HCT116 (cell line): Measurements from ENCODE around the gene SLMAP. TPM values are rescaled to one million over a fixed set of nuclear protein-coding genes. Genes with fewer than 3 reads are reported as not detected.

Experiments used
- ATAC-seq: fragments of 200-7000 bp; cut with Tn5 transposase; 2 replicates; pipeline ENCODE4 v1.9.1; 2020; ENCODE audit warnings: mild to moderate bottlenecking, moderate library complexity
- BruUV-seq: library from RNA; stranded (reverse); fragments of 400-500 nt; replicated peaks from 2 replicates; lab custom pipeline; 2021; lab: Mats Ljungman, UMichigan
- CTCF ChIA-PET: fragments of 300-600 bp; sonication (Branson Sonifier 250); formaldehyde crosslinking; loops from one replicate; lab custom pipeline; 2021; ENCODE audit warnings: antibody characterized with exemption; lab: Charles Lee
- POLR2A ChIA-PET: fragments of 300-600, 350-600 bp; sonication (Branson Sonifier 250); formaldehyde crosslinking; loops from one replicate; lab custom pipeline; 2021; ENCODE audit warnings: antibody characterized with exemption; lab: Charles Lee
- RAD21 ChIA-PET, 2 experiments: fragments of 300-600 bp; sonication (Branson Sonifier 250); formaldehyde crosslinking; loops; one replicate each; lab custom pipeline; 2023; ENCODE audit warnings: low total read pairs in 2 of 2; ENCODE audit not compliant: uncharacterized antibody in 2 of 2, unreplicated experiment in 2 of 2, low non-redundant PET in 1 of 2; lab: Charles Lee
- DNase-seq: peaks from one replicate; pipeline ENCODE4 v3.0.0-alpha.2; 2010; ENCODE audit warnings: low read depth, low spot score
- H2AFZ ChIP-seq: fragments of 200-600 bp; shearing (Covaris generic), sonication (generic); 2 replicates; pipeline ENCODE4 v1.6.1; 2017; ENCODE audit warnings: low read depth, mixed run types, mixed read lengths, antibody characterized with exemption, low read length; ENCODE audit not compliant: poor library complexity, severe bottlenecking
- H3K27ac ChIP-seq: 2 replicates; pipeline ENCODE4 v1.5.1; 2012; ENCODE audit warnings: low read depth, low read length
- H3K27me3 ChIP-seq: fragments of 200-600 bp; sonication (generic); 2 replicates; pipeline ENCODE4 v1.6.1; 2016; ENCODE audit warnings: mixed run types, low read length, mixed read lengths; ENCODE audit not compliant: insufficient read depth
- H3K36me3 ChIP-seq, 2 experiments: fragments of 200-500 bp in 1 of 2; fragments of 200-600 bp in 1 of 2; sonication (Bioruptor generic) in 1 of 2; sonication (generic) in 1 of 2; 2 replicates each; pipeline versions ENCODE4 v1.5.1 to v1.6.1; 2014 to 2016; ENCODE audit warnings: low read length in 2 of 2, inconsistent platforms in 1 of 2, mixed read lengths in 1 of 2, mixed run types in 1 of 2; ENCODE audit not compliant: insufficient read depth in 2 of 2, control insufficient read depth in 1 of 2
- H3K4me1 ChIP-seq, 2 experiments: fragments of 200-600 bp in 1 of 2; sonication (generic) in 1 of 2; 2 replicates each; pipeline versions ENCODE4 v1.5.1 to v1.6.1; 2012 to 2017; ENCODE audit warnings: low read length in 2 of 2, inconsistent platforms in 1 of 2, mild to moderate bottlenecking in 1 of 2, mixed read lengths in 1 of 2, mixed run types in 1 of 2, moderate library complexity in 1 of 2; ENCODE audit not compliant: insufficient read depth in 2 of 2, control insufficient read depth in 1 of 2
- H3K4me2 ChIP-seq: fragments of 200-600 bp; sonication (generic); 2 replicates; pipeline ENCODE4 v1.6.1; 2017; ENCODE audit warnings: mixed run types, low read length, mixed read lengths
- H3K4me3 ChIP-seq, 2 experiments: fragments of 200-600 bp in 1 of 2; sonication (generic) in 1 of 2; replicated peaks in 1 of 2; 2 replicates each; pipeline ENCODE4 v1.5.1; 2011 to 2016; ENCODE audit warnings: low read length in 2 of 2, control low read depth in 1 of 2, low read depth in 1 of 2, mild to moderate bottlenecking in 1 of 2, mixed read lengths in 1 of 2, mixed run types in 1 of 2
- H3K79me2 ChIP-seq: fragments of 200-600 bp; sonication (generic); 2 replicates; pipeline ENCODE4 v1.6.1; 2017; ENCODE audit warnings: mild to moderate bottlenecking, mixed run types, low read length, moderate library complexity, mixed read lengths; ENCODE audit not compliant: insufficient read depth
- H3K9ac ChIP-seq: fragments of 200-600 bp; sonication (generic); 2 replicates; pipeline ENCODE4 v1.6.1; 2016; ENCODE audit warnings: low read length, mixed read lengths
- H3K9me2 ChIP-seq: fragments of 200-600 bp; sonication (generic), shearing (Covaris generic); 2 replicates; pipeline ENCODE4 v1.6.1; 2017; ENCODE audit warnings: mixed run types, mild to moderate bottlenecking, moderate library complexity; ENCODE audit not compliant: insufficient read depth
- H3K9me3 ChIP-seq, 2 experiments: fragments of 200-500 bp in 1 of 2; fragments of 200-600 bp in 1 of 2; sonication (Bioruptor generic) in 1 of 2; sonication (generic) in 1 of 2; 2 replicates each; pipeline ENCODE4 v1.6.1; 2014 to 2017; ENCODE audit warnings: low read length in 2 of 2, mixed read lengths in 2 of 2, inconsistent platforms in 1 of 2, low read depth in 1 of 2, mild to moderate bottlenecking in 1 of 2, mixed run types in 1 of 2, moderate library complexity in 1 of 2; ENCODE audit not compliant: control insufficient read depth in 1 of 2, insufficient read depth in 1 of 2
- H4K20me1 ChIP-seq: fragments of 200-600 bp; sonication (generic), shearing (Covaris generic); 2 replicates; pipeline ENCODE4 v1.6.1; 2017; ENCODE audit warnings: mixed run types, mild to moderate bottlenecking, moderate library complexity; ENCODE audit not compliant: insufficient read depth
- ATF3 ChIP-seq: IDR thresholded peaks from 2 replicates; pipeline ENCODE4 v1.6.1; 2012
- CBX3 ChIP-seq: IDR thresholded peaks from 2 replicates; pipeline ENCODE4 v1.6.1; 2012; ENCODE audit warnings: low read depth
- CTCF ChIP-seq, 3 experiments: fragments of 200-600 bp in 1 of 3; sonication (generic) in 1 of 3; IDR thresholded peaks in 2 of 3; conservative IDR thresholded peaks in 1 of 3; 2 replicates each; pipeline ENCODE4 v1.5.1; 2012 to 2017; ENCODE audit warnings: low read depth in 2 of 3, low read length in 2 of 3, antibody characterized with exemption in 1 of 3, borderline replicate concordance in 1 of 3, control low read depth in 1 of 3, mild to moderate bottlenecking in 1 of 3, mixed read lengths in 1 of 3, mixed run types in 1 of 3, moderate library complexity in 1 of 3; ENCODE audit not compliant: insufficient read depth in 1 of 3
- ELF1 ChIP-seq: IDR thresholded peaks from 2 replicates; pipeline ENCODE4 v1.6.1; 2012; ENCODE audit warnings: low read depth, borderline replicate concordance
- EZH2 ChIP-seq: fragments of 200-600 bp; sonication (generic); IDR thresholded peaks from 2 replicates; pipeline ENCODE4 v1.6.1; 2017; ENCODE audit warnings: antibody characterized with exemption, mixed run types
- EZH2phosphoT487 ChIP-seq: fragments of 200-600 bp; IDR thresholded peaks from 2 replicates; pipeline ENCODE4 v1.6.1; 2018; ENCODE audit warnings: antibody characterized with exemption, borderline replicate concordance
- JUND ChIP-seq: IDR thresholded peaks from 2 replicates; pipeline ENCODE4 v1.6.1; 2012
- MAX ChIP-seq: IDR thresholded peaks from 2 replicates; pipeline ENCODE4 v1.6.1; 2012
- POLR2A ChIP-seq: IDR thresholded peaks from 2 replicates; pipeline ENCODE4 v1.7.0; 2011; ENCODE audit warnings: borderline replicate concordance; ENCODE audit not compliant: insufficient read depth, insufficient read length; ENCODE audit errors: extremely low read depth
- RAD21 ChIP-seq: IDR thresholded peaks from 2 replicates; pipeline ENCODE4 v1.6.1; 2012; ENCODE audit warnings: low read depth, mild to moderate bottlenecking
- REST ChIP-seq: IDR thresholded peaks from 2 replicates; pipeline ENCODE4 v1.6.1; 2012; ENCODE audit warnings: low read depth
- SIN3A ChIP-seq: IDR thresholded peaks from 2 replicates; pipeline ENCODE4 v1.6.1; 2012; ENCODE audit warnings: low read depth
- SRF ChIP-seq: IDR thresholded peaks from 2 replicates; pipeline ENCODE4 v1.6.1; 2012; ENCODE audit warnings: low read depth
- YY1 ChIP-seq: IDR thresholded peaks from 2 replicates; pipeline ENCODE4 v1.6.1; 2011; ENCODE audit warnings: low read length, low read depth, moderate library complexity, mild to moderate bottlenecking; ENCODE audit not compliant: insufficient replicate concordance; ENCODE audit errors: extremely low read depth
- ZBTB33 ChIP-seq: IDR thresholded peaks from 2 replicates; pipeline ENCODE4 v1.6.1; 2011; ENCODE audit warnings: mild to moderate bottlenecking, low read length, moderate library complexity; ENCODE audit not compliant: insufficient replicate concordance; ENCODE audit errors: extremely low read depth
- ZFX ChIP-seq: fragments of 450-650 bp; IDR thresholded peaks from 2 replicates; pipeline ENCODE4 v1.6.1; 2017
- ZNF274 ChIP-seq: fragments of 200-500 bp; sonication (Bioruptor generic); IDR thresholded peaks from 2 replicates; pipeline ENCODE4 v1.6.1; 2014; ENCODE audit warnings: mild to moderate bottlenecking, low read depth, low read length, inconsistent platforms
- intact Hi-C: fragments of 100-400 bp; cut with micrococcal nuclease; formaldehyde crosslinking; loops from 2 replicates; pipeline ENCODE4 v1.10.0; 2022
- total RNA-seq: library from RNA; stranded (reverse); gene quantifications from one replicate; pipeline ENCODE4 v1.2.1, GENCODE V29; 2021; ENCODE audit not compliant: unreplicated experiment

SLMAP gene
- total RNA-seq, 1 experiment from 2014 or later, result 81.0 TPM

- TF ChIP-seq MAX (no peak), EZH2phosphoT487 (no peak), ZNF274 (no peak), SRF (no peak), RAD21 (no peak), ELF1 (no peak), EZH2 (no peak), ATF3 (no peak), CBX3 (no peak), JUND (no peak), POLR2A (no peak), CTCF (IDR thresholded peaks at IDR 0.05 in 2 of 3, conservative IDR thresholded peaks at IDR 0.05 in 1 of 3; ENCODE audit: borderline replicate concordance in 1 of 3, insufficient read depth in 1 of 3, low read depth in 2 of 3, low read length in 2 of 3) (no peak), SIN3A (no peak), ZFX (no peak), ZBTB33 (no peak), YY1 (no peak), REST (no peak)
- H4K20me1 ChIP-seq, result peaks cover 16% of the 10 kb centered on the region; the same call in 1 of the 2 replicates
- intact Hi-C loops, result no loop called here
- H3K4me3 ChIP-seq, result no peak overlapping the region
- no TSS peak for BruUV-seq
- H3K27ac ChIP-seq, result no peak overlapping the region
- 0 out of 4 replicates have a peak, but pooled peaks cover 0 to 5% of the 10 kb centered on the region in 2 experiments for H3K36me3 ChIP-seq
- RAD21 ChIA-PET, result no interaction called here
- H3K4me2 ChIP-seq, result no peak overlapping the region
- H3K4me1 ChIP-seq, result no peaks in the 10 kb centered on the region
- CTCF ChIA-PET, result interaction anchor here (1.2 kb wide), 1 partner anchor 84 kb away, joined by 3 read pairs; no protein-coding TSS in a partner anchor
- H3K79me2 ChIP-seq, result peaks cover 98% of the 10 kb centered on the region
- DNase-seq, result no peak
- no peak overlapping the region for H3K9ac ChIP-seq
- ATAC-seq, result no peak
- H3K9me3 ChIP-seq, result no peaks in the 10 kb centered on the region
- H3K9me2 ChIP-seq, result no peaks in the 10 kb centered on the region
- POLR2A ChIA-PET, result no interaction called here
- no peaks in the 10 kb centered on the region for H3K27me3 ChIP-seq
- no peak overlapping the region for H2AFZ ChIP-seq
These were observed 12.5 kb downstream of the SLMAP start for GRCh38 chr3:57768595-57768994.
